ENCODE measurements around the gene GALNT9.
"Not testable (repeated sequence)": the region's sequence is repeated elsewhere in the genome, so short reads cannot be mapped to it uniquely, and the experiment has no call there.

Gene GALNT9

GRCh38 chr12:132155771-132156572 is 173.4 kb downstream of the GALNT9 start:
- DNase-seq (ENCODE audit: low spot score): no peak

GRCh38 chr12:132154941-132155770 is 174.2 kb downstream of the GALNT9 start:
- DNase-seq (ENCODE audit: low spot score): no peak

GRCh38 chr12:132154341-132154761 is 175.0 kb downstream of the GALNT9 start:
- no peak for DNase-seq (ENCODE audit: low spot score)

- peak; percentile 89 for DNase-seq (ENCODE audit: low spot score)
Measured at GRCh38 chr12:132153501-132154340, 175.7 kb downstream of the GALNT9 start.

GRCh38 chr12:132152953-132153352 is 176.4 kb downstream of the GALNT9 start:
- DNase-seq (ENCODE audit: low spot score): no peak

GRCh38 chr12:132152411-132152821 is 177.0 kb downstream of the GALNT9 start:
- DNase-seq (ENCODE audit: low spot score): no peak

- DNase-seq (ENCODE audit: low spot score): no peak
Measured at GRCh38 chr12:132151766-132152410, 177.5 kb downstream of the GALNT9 start.

GRCh38 chr12:132151145-132151765 is 178.1 kb downstream of the GALNT9 start:
- no peak for DNase-seq (ENCODE audit: low spot score)

- DNase-seq (ENCODE audit: low spot score): no peak
Measured at GRCh38 chr12:132150780-132151144, 178.6 kb downstream of the GALNT9 start.

- not testable (repeated sequence) for DNase-seq (ENCODE audit: low spot score)
Measured at GRCh38 chr12:132149526-132149925, 179.9 kb downstream of the GALNT9 start.

- no peak for DNase-seq (ENCODE audit: low spot score)
Measured at GRCh38 chr12:132148368-132149045, 180.9 kb downstream of the GALNT9 start.

- no peak for DNase-seq (ENCODE audit: low spot score)
Measured at GRCh38 chr12:132147423-132148367, 181.7 kb downstream of the GALNT9 start.

- DNase-seq (ENCODE audit: low spot score): no peak
Measured at GRCh38 chr12:132146772-132147422, 182.5 kb downstream of the GALNT9 start.
